GM18868 (cell line): ENCODE measurements around the gene SIPA1L2.
"Not testable (repeated sequence)": the region's sequence is repeated elsewhere in the genome, so short reads cannot be mapped to it uniquely, and the experiment has no call there.

Experiments used
- ATAC-seq: cut with Tn5 transposase; IDR thresholded peaks from one replicate; pipeline ENCODE4 v1.9.1; 2021; ENCODE audit warnings: mild to moderate bottlenecking, moderate library complexity; ENCODE audit not compliant: unreplicated experiment

The SIPA1L2 gene

DNA sequence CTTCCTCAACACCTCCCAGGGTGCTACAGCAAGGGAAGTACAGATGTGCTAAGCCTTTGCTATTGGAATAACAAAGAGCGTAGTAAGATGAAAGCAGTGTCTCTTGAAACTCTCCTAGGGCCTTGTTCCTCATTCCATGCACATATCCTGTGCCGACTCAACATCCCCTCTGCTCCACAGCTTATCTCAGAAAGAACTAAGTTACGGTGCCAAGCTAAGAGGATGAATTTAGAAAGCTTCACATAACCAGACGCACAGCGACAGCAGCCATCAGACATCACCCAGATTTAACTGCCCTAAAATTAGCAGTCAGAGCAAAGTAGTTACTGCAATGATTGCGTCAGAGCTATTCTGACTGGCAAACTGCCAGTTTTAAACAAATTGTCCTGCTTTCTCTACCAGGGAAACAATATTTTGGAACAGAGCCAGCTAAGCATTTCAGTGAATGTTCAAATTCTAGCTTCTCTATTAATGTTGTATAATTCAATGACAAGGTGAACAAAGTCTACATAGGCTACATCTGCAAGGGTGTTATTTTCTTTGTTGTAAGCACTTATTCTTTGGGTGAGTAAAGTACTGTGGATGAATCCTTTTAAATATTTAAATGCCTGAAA, 9.5 kb downstream of the SIPA1L2 start:
- no peak for ATAC-seq

DNA sequence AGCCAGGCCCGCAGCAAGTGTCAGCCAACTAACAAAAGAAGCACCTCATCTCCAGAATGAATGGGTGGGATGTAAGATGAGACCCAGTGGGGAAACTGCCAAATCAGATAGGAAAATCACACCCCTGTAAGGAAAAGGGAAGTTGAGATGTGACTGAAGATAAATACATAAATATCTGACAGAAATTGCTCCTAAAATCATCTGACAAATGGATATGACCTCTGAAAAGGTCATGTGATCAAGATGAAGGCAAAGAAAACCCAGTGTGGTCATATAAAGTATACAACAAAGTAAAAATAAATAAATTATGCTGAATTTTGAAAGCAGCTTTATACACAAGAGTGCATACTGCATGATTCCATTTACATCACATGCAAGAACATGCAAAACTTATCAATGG, 12.7 kb downstream of the SIPA1L2 start:
- no peak for ATAC-seq

DNA sequence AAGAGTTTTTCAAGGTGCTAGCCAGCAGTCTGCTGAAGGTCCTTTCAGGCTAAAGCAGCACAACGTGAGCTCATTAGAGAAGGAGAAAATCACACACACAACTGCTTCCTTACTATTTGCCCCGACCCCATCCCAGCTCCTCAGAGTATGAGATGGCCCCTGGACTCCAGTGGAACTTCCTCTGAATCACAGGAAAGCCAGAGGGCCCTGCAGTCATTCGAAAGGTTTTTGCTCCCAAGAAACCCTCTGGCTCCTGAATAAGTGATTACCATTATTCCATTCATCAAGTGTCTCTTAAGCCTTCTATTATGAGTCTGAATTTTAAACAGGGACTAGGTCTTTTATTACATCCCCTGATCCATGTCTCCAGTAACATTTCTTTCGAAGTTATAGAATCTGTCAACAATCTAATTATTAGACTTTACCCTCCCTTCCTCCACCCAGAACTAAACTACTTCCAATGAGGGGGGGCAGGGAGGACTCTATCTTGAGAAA, 14.6 kb downstream of the SIPA1L2 start:
- no peak for ATAC-seq

DNA sequence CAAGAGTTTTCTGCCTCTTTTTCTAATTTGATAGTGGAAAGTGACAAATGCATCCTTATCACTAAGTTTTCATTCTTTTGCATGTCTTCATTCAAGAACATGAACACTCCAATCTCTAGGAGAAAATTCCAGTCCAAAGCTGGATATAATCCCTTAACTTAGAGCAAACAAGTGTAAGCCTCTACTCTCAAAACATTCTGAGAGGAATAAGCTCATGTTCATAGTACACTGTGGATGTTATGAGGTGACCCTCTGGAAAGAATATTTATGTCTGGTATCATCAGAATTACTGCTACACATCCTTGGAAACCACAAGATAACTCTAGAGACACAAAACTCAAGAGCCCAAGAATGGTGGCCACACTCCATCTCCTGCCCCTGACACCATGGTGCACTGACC, 15.1 kb downstream of the SIPA1L2 start:
- no peak for ATAC-seq

DNA sequence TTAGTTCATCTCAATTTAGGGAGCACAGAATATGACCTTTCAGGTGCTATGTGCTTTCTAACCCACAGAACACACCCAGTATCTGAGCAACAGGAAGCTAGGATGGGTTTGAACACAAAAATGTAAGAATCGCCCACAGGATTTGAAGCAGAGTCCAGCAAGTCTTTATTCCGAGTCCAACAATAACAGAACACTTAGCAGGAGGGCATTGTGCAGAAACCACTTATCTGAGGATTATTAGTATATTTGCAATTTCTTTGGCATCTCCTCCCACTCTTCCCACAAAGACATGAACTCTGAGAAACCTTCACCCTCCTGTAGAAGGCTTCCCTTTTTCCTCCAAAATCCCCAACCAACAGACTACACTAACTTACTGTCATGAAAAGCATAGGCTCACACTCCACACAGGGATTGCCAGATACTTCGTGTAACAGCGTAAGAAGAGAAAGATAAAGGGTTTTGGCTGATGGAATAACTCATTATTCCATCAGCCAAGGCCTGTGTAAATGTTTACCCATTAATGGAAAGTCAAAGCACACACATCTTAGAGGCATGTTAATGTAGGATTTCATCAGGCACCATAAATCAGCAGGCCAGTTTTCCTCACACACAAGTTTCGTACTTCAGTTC, 16.1 kb downstream of the SIPA1L2 start:
- ATAC-seq = no peak

DNA sequence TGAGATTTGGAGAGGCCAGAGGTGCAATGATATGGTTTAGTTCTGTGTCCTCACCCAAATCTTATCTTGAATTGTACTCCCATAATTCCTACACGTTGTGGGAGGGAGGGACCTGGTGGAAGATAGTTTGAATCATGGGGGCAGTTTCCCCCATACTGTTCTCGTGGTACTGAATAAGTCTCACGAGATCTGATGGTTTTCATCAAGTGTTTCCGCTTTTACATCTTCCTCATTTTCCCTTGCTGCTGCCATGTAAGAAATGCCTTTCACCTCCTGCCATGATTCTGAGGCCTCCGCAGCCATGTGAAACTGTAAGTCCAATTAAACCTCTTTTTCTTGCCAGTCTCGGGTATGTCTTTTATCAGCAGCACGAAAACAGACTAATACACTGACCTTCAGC, 17.1 kb downstream of the SIPA1L2 start:
- not testable (repeated sequence) for ATAC-seq

DNA sequence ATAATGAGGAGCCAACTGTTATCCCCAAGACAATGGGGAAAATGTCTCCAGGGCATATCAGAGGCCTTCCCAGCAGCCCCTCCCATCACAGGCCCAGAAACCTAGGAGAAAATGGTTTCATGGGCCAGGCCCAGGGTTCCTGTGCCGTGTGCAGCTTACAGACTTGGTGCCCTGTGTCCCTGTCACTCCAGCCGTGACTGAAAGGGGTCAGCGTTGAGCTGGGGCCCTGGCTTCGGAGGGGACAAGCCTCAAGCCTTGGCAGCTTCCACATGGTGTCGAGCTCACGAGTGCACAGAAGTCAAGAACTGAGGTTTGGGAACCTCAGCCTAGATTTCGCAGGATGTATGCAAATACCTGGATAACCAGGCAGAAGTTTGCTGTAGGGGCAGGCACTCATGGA, 18.1 kb downstream of the SIPA1L2 start:
- no peak for ATAC-seq

DNA sequence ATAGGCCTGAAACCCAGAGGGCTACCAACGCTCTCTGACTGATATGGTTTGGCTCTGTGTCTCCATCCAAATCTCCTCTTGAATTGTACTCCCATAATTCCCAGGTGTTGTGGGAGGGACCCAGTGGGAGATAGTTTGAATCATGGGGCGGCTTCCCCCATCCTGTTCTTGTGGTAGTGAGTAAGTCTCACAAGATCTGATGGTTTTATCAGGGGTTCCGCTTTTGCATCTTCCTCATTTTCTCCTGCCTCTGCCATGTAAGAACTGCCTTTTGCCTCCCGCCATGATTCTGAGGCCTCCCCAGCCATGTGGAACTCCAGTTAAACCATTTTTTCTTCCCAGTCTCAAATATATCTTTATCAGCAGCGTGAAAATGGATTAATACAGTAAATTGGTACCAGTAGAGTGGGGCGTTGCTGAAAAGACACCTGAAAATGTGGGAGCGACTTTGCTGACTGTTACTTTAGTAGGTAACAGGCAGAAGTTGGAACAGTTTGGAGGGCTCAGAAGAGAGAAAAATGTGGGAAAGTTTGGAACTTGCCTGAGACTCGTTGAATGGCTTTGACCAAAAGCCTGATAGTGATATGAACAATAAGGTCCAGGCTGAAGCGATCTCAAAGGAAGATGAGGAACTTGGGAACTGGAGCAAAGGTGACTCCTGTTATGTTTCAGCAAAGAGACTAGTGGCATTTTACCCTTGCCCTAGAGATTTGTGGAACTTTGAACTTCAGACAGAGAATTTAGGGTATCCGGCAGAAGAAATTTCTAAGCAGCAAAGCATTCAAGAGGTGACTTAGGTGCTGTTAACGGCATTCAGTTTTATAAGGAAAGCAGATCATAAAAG, 18.8 kb downstream of the SIPA1L2 start:
- not testable (repeated sequence) for ATAC-seq

DNA sequence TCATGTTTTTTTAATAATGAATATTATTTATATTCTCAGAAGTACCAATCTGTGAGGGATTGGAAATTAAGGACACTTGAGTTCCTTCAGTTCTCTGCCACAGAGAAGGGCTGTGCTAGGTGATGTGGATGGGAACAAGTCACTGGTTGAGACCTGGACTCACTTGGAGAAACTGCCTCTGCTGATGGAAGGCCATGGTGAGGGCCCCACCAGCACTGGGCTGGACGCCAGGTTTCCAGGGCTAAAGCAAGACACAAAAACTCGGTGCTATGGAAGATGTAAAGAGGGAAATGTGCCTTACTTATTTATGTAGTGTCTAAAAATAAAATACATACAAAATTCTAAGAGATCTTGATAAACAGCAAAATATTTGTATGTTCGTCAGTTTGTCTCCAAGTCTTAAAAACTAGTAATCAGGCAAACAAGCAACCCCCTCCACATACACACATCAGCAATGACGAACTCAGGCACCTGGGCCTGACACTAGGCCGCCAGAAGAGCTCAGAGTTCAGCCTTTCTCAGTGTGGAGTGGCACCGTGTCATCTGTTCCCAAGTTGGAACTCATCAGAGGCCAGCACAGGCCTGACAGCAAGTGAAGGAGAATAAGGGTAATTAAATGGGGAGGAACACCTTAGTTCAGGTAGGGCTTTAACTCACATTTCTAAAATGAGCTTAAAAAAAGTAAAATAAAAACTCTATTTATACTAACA, 19.6 kb downstream of the SIPA1L2 start:
- ATAC-seq = no peak

DNA sequence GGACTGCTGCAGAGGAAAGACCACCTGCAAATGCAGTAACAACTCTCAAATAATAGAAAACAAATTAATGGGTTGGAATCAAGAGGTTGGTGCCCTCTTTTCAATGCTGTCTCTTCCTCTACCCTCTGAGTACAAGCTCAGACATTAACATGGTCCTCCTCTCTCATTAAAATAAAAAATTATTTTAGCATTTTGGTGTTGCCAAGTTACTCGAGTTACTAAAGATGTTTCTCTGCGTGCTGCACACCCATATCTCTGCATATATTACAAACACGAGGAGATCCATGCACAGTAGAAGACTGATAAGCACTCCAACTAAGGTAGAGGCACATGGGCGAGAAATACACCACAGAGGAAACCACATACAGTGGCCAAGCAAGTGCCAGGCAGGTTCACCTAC, 21.5 kb downstream of the SIPA1L2 start:
- ATAC-seq = no peak

DNA sequence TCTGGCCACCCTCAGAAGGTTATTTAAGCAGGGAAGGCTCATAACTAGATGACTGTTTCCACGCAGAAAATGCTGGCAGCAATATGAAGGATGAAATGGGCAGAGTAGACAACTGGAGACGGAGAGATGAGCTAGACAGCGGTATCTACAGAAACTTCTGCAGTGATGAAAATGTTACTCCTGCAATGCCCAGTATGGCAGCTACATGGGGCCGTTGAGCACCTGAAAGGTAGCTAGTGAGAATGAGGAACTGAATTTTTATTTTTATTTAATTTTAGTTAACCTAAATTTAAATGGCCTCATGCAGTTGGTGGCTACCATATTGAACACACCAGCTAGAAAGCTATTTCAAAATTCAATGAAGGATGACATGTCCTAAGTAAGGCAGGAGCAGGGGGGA, 27.3 kb downstream of the SIPA1L2 start:
- ATAC-seq = no peak

DNA sequence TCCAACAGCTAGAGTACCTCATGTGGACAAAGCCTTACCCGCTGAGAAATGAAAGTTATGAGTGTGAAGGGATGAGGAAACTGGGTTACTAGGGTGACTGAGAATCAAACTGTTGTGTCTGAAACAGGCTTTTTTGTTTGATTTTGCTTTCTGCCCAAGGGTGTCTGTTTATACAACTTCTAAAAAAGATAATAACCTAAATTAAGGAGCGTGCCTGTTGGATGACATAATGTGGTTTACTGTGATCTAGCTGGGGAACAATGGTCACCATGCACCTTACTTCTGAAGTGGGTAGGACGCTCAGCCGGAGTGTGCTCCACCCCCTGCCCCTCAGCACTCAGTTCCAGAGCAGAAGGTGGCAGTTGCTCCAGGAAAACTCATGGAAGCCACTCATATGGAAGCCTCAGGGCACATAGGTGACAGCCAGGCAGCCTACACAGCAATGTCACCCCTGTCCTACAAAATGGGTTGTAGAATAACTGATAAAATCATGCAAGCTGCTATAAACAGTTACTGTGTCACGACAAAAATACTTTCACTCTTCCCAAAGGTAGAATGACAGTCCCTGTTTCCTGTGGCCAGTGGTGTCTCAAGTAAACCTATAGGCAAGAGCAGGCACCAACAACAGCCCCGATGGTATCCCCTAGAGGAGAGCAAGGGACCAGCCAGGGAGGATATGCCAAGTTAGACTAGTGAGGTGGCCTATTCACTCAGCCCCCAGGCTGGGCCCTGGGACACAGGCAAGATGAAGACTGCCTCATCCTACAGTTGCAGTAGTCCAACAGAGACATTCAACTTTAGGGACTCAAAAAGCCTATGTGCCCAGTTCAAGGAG, 29.3 kb downstream of the SIPA1L2 start:
- ATAC-seq = peak; percentile 38

DNA sequence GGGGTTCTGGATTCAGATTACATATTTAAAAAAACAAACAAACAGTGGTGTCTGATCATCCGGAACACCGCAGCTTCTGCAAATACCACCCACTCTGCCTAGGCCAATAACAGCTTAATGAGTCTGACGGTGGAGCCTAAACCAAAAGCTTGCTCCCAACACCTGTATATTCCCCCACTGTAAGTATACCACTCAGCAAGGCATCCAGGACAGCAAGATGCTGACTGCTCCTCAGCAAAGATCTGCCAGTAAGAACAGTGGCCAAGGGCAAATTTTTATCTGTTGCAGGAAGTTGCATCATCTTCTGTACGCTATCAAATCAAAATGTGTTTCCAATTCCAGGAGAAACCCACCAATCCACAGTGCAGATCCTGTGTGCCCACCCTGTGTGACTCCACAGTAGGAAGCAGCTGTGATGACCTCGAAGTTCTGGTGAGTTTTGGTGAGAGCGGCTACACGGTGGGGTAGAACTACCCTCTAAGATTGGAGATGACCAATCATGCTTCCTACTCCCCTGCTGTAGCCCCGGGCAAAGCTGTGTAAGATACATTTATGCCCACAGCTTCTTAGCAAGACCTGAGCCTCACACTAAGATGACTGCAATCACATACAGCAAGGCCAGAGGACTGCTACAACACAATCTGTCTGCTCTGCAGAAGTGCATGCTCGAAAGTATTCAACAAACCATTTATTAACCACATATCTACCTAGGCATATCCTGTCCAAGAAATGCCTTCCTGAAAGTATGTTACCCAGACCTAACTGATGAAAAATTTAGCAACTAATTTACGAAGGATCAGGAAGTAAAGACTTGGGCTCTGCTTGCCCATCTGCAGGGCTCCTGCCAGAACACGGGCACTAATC, 30.5 kb downstream of the SIPA1L2 start:
- ATAC-seq = no peak

DNA sequence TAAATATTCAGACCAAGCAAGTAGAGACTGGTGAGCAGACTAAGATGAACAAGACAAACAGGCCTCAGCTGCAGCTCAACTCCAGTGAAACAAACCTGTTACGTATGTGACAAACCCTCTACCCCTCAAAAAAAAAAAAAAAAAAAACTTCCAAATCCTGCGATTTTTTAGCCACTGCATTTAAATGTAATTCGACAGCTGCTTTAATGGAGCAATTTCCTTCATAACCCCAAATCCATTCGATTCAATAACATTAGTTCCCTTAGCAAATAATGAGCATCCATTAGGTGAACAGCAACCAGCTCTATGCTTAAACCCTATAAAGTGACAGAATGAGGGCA, 31.1 kb downstream of the SIPA1L2 start:
- ATAC-seq = no peak

DNA sequence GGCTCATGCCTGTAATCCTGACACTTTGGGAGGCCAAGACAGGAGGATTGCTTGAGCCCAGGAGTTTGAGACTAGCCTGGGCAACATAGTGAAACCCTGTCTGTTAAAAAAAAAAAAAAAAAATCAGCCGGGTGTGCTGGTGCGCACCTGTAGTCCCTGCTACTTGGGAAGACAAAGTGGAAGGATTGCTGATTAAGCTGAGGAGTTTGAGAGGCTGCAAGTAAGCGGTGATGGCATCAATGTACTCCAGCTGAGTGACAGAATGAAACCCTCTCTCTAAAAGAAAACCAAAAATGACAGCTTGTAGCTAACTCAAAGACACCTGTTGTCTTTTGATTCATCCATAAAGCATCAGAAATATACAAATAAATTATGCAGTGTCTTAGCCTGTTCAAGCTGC, 31.8 kb downstream of the SIPA1L2 start:
- ATAC-seq = no peak

DNA sequence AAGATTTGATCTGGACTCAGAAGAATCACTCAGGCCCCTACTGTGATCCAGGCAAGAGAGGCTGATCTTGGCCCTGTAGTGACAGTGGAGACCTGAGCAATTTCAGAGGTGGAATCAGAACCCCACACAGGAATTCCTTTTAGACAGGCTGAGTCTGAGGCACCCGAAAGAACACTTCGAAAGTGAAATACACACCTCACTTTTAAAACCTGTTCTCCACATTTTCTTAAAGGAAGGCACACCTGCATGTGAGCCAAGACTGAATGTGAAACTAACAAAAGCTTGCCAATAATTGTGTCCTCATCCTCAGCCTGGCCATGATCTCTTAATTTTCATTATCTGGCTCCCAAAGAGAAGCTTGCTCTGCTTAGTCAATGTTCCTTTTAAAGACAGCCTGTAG, 32.2 kb downstream of the SIPA1L2 start:
- peak; percentile 48 for ATAC-seq

DNA sequence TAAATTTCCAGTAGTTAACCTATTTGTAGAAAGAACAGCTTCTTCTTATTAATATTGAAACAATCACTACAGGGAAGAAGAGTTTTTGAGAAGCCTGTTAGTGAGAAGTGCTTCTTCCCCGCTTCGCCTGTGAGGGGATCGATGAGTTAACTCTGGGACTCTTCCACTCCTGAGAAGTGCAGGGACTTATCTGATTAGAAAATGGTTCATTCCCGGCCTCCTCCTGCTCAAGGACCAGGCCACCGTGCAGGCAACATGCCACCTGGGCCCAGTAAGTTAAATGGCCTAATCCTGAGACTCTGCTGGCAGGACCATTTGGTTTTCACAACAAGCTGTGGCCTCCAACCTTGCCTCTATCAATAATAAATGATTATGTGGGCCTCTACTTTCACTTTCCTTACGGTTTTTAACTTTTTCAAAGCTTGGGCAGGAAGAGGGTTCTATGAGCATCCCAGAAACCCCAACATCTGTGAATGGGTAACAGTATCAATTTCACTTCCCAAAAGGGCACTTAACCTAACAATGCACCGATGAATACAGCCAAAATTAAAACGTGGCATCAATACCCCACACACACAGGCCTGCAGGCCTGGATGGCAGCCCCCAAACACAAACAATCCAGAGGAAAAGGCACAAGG, 33.1 kb downstream of the SIPA1L2 start:
- peak; percentile 47 for ATAC-seq

DNA sequence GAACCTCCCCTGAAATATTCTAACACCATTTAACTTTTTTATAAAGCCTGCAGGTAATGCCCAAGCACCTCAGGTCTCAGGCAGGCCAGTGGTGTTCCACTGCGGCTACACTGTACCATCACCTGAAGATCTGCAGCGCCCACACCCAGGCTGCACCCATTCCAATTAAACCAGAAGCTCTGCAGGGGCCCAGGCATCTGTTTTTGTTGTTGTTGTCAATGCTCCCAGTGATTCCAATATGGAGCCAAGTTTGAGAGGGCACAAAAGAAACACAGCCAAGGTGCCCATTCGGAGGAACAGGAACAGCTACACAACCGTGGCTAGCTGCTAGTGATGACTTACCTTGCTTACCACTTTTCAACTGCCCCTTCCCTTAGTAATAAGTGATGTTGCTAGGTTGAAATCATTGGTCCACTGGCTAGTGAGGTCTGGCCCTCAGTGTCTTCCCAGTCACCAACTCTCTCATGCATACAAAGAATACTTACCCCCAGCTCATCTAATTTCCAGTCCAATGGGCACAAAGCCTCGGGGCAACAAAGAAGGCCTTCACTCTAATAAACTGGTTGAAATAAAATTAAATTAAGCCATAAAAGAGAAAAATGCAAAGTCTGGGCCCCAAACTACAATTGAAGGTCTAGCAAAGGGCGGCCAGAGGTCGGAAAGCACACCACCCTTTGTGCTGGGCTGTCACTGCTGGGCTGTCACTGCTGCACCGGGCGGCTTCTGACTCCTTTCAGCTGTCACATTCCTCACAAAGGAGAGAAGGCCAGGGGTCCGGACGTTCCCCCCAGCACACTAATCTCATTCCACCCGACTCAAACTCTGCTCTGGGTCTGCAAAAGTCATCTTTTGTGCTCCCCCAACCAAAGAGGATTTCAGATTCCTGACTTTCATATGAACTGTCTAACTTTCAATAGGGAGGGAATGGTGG, 34.9 kb downstream of the SIPA1L2 start:
- ATAC-seq = no peak
